Astrocyte (in vitro differentiated cells and primary cell): ENCODE measurements around the gene FNDC3B. TPM values are rescaled to one million over a fixed set of nuclear protein-coding genes. Genes with fewer than 3 reads are reported as not detected.

Experiments
- DNase-seq: peaks from one replicate; pipeline ENCODE4 v3.0.0-alpha.2; 2010; ENCODE audit warnings: low read depth
- FAIRE-seq: peaks from 2 replicates; lab custom pipeline; 2011; peaks lifted over from hg19 to GRCh38; lab: Jason Lieb, UNC
- H2AFZ ChIP-seq: 2 replicates; pipeline ENCODE4 v1.6.0; 2012; ENCODE audit warnings: low read depth, low read length, inconsistent platforms
- H3K27ac ChIP-seq: 2 replicates; pipeline ENCODE4 v1.5.1; 2011; ENCODE audit warnings: low read depth, low read length, inconsistent platforms
- H3K27me3 ChIP-seq: 2 replicates; pipeline ENCODE4 v1.6.0; 2011; ENCODE audit warnings: low read length, inconsistent platforms; ENCODE audit not compliant: insufficient read depth
- H3K36me3 ChIP-seq: 2 replicates; pipeline ENCODE4 v1.5.1; 2011; ENCODE audit warnings: low read length, inconsistent platforms; ENCODE audit not compliant: insufficient read depth
- H3K4me1 ChIP-seq: 2 replicates; pipeline ENCODE4 v1.5.1; 2011; ENCODE audit warnings: low read length, inconsistent platforms; ENCODE audit not compliant: insufficient read depth
- H3K4me2 ChIP-seq: 2 replicates; pipeline ENCODE4 v1.6.0; 2012; ENCODE audit warnings: low read length, inconsistent platforms
- H3K4me3 ChIP-seq: 2 replicates; pipeline ENCODE4 v1.5.1; 2011; ENCODE audit warnings: low read depth, mild to moderate bottlenecking, low read length, inconsistent platforms; ENCODE audit not compliant: insufficient read depth
- H3K79me2 ChIP-seq: 2 replicates; pipeline ENCODE4 v1.6.0; 2012; ENCODE audit warnings: mild to moderate bottlenecking, low read length, inconsistent platforms; ENCODE audit not compliant: insufficient read depth
- H3K9ac ChIP-seq: 2 replicates; pipeline ENCODE4 v1.6.0; 2012; ENCODE audit warnings: mild to moderate bottlenecking, low read length, inconsistent platforms
- H3K9me3 ChIP-seq: 2 replicates; pipeline ENCODE4 v1.5.1; 2012; ENCODE audit warnings: low read depth, mild to moderate bottlenecking, low read length, inconsistent platforms; ENCODE audit not compliant: insufficient read depth
- H4K20me1 ChIP-seq: 2 replicates; pipeline ENCODE4 v1.6.0; 2012; ENCODE audit warnings: low read length, inconsistent platforms; ENCODE audit not compliant: insufficient read depth
- H3K27ac Mint-ChIP-seq: one replicate; pipeline ENCODE4 v1.8.0; 2021; ENCODE audit warnings: mild to moderate bottlenecking, mixed read lengths; ENCODE audit not compliant: unreplicated experiment
- H3K27me3 Mint-ChIP-seq: one replicate; pipeline ENCODE4 v1.8.0; 2021; ENCODE audit warnings: low read depth, mixed read lengths; ENCODE audit not compliant: unreplicated experiment
- H3K36me3 Mint-ChIP-seq: one replicate; pipeline ENCODE4 v1.8.0; 2021; ENCODE audit warnings: low read depth, mixed read lengths; ENCODE audit not compliant: unreplicated experiment
- H3K4me1 Mint-ChIP-seq: one replicate; pipeline ENCODE4 v1.8.0; 2021; ENCODE audit warnings: low read depth, mixed read lengths; ENCODE audit not compliant: unreplicated experiment
- H3K4me3 Mint-ChIP-seq: one replicate; pipeline ENCODE4 v1.8.0; 2021; ENCODE audit warnings: mild to moderate bottlenecking, moderate library complexity, mixed read lengths; ENCODE audit not compliant: unreplicated experiment
- H3K9me3 Mint-ChIP-seq: one replicate; pipeline ENCODE4 v1.8.0; 2021; ENCODE audit warnings: mild to moderate bottlenecking, mixed read lengths; ENCODE audit not compliant: unreplicated experiment
- CTCF ChIP-seq: IDR thresholded peaks from 2 replicates; pipeline ENCODE4 v1.5.1; 2011; ENCODE audit warnings: low read depth, mild to moderate bottlenecking, inconsistent platforms, low read length, moderate library complexity; ENCODE audit not compliant: insufficient read depth
- EZH2 ChIP-seq: IDR thresholded peaks from 2 replicates; pipeline ENCODE4 v1.6.1; 2012; ENCODE audit warnings: mild to moderate bottlenecking, low read length, inconsistent platforms; ENCODE audit not compliant: insufficient read depth
- total RNA-seq: library from RNA; stranded (reverse); gene quantifications from 2 replicates; pipeline ENCODE4 v1.2.1, GENCODE V29; 2021

Gene FNDC3B
- total RNA-seq, 1 donor from 2014 or later, result 327 TPM

GRCh38 chr3:172387728-172388127 lies 348.4 kb downstream of the FNDC3B start:
- Histone ChIP-seq H3K79me2 (peaks cover 21% of the 10 kb centered on the region), H3K9ac (no peak overlapping the region), H4K20me1 (peaks cover 62% of the 10 kb centered on the region), H3K4me2 (no peak overlapping the region), H2AFZ (no peak overlapping the region), H3K27ac (no peak overlapping the region), H3K36me3 (no peaks in the 10 kb centered on the region), H3K4me1 (peaks cover 8% of the 10 kb centered on the region), H3K4me3 (no peak overlapping the region), H3K27me3 (no peaks in the 10 kb centered on the region), H3K9me3 (no peaks in the 10 kb centered on the region)
- Mint-ChIP-seq H3K36me3 (peaks cover 9% of the 10 kb centered on the region), H3K27me3 (no peaks in the 10 kb centered on the region), H3K27ac (no peak overlapping the region), H3K4me1 (peaks cover 20% of the 10 kb centered on the region), H3K9me3 (no peaks in the 10 kb centered on the region), H3K4me3 (no peak overlapping the region)
- DNase-seq, result no peak
- no peak for FAIRE-seq
- TF ChIP-seq CTCF (no peak), EZH2 (no peak)

- FAIRE-seq (no peak), DNase-seq (no peak)
- H2AFZ ChIP-seq, result no peak overlapping the region
- H3K4me3 ChIP-seq, result no peak overlapping the region
- no peaks in the 10 kb centered on the region for H3K36me3 ChIP-seq
- no peaks in the 10 kb centered on the region for H3K9me3 ChIP-seq
- no peaks in the 10 kb centered on the region for H3K27me3 Mint-ChIP-seq
- H3K9me3 Mint-ChIP-seq, result no peaks in the 10 kb centered on the region
- H3K27ac ChIP-seq, result no peak overlapping the region
- no peaks in the 10 kb centered on the region for H3K27me3 ChIP-seq
- no peak overlapping the region for H3K4me2 ChIP-seq
- H3K9ac ChIP-seq, result no peak overlapping the region
- H3K4me1 ChIP-seq, result peaks cover 8% of the 10 kb centered on the region
- no peak overlapping the region for H3K27ac Mint-ChIP-seq
- H3K4me1 Mint-ChIP-seq, result peaks cover 22% of the 10 kb centered on the region
- H3K79me2 ChIP-seq, result peaks cover 21% of the 10 kb centered on the region
- TF ChIP-seq CTCF (no peak), EZH2 (no peak)
- no peak overlapping the region for H3K4me3 Mint-ChIP-seq
- H4K20me1 ChIP-seq, result peaks cover 57% of the 10 kb centered on the region
- H3K36me3 Mint-ChIP-seq, result peaks cover 4% of the 10 kb centered on the region
Measured at GRCh38 chr3:172388412-172389078, 349.2 kb downstream of the FNDC3B start.

GRCh38 chr3:172390792-172391191 lies 351.4 kb downstream of the FNDC3B start:
- Mint-ChIP-seq H3K36me3 (peaks cover 11% of the 10 kb centered on the region), H3K27ac (peak overlapping the region; percentile 10)
- H3K36me3 ChIP-seq, result no peaks in the 10 kb centered on the region

More at GRCh38 chr3:172390792-172391191, 351.4 kb downstream of the FNDC3B start:
- peaks cover 15% of the 10 kb centered on the region for H3K79me2 ChIP-seq
- peak overlapping the region; percentile 24 for H3K27ac ChIP-seq
- no peak overlapping the region for H3K4me2 ChIP-seq
- peaks cover 21% of the 10 kb centered on the region for H3K4me1 Mint-ChIP-seq
- no peaks in the 10 kb centered on the region for H3K9me3 ChIP-seq
- H3K4me1 ChIP-seq, result peaks cover 8% of the 10 kb centered on the region
- no peak overlapping the region for H3K9ac ChIP-seq
- TF ChIP-seq EZH2 (no peak), CTCF (no peak)
- H3K4me3 Mint-ChIP-seq, result peak overlapping the region; percentile 35
- H3K4me3 ChIP-seq, result no peak overlapping the region
- no peak overlapping the region for H2AFZ ChIP-seq
- H3K27me3 ChIP-seq, result no peaks in the 10 kb centered on the region
- DNase-seq (no peak), FAIRE-seq (no peak)
- H3K9me3 Mint-ChIP-seq, result no peaks in the 10 kb centered on the region
- H3K27me3 Mint-ChIP-seq, result no peaks in the 10 kb centered on the region
- peaks cover 47% of the 10 kb centered on the region for H4K20me1 ChIP-seq
